Nucleus accumbens (tissue), 56 donors: ENCODE results near the gene HDAC7.

ENCODE experiments used
- DNase-seq, 56 donors: peaks; one replicate each; lab custom pipeline; 2025; lab: John Stamatoyannopoulos, UW

HDAC7 gene

GRCh38 chr12:47753021-47754001, 66.4 kb downstream of the HDAC7 start:
- DNase-seq = peak in 17 of 56 donors; percentile 14 to 52 (median 28)

GRCh38 chr12:47752552-47752951, 67.2 kb downstream of the HDAC7 start:
- no peak for DNase-seq

- no peak for DNase-seq
Measured at GRCh38 chr12:47752121-47752520, 67.6 kb downstream of the HDAC7 start.

GRCh38 chr12:47751561-47751960, 68.1 kb downstream of the HDAC7 start:
- no peak for DNase-seq

GRCh38 chr12:47750916-47751470, 68.7 kb downstream of the HDAC7 start:
- DNase-seq = no peak

GRCh38 chr12:47750229-47750798, 69.4 kb downstream of the HDAC7 start:
- DNase-seq = no peak

- DNase-seq = no peak
Measured at GRCh38 chr12:47748899-47749298, 70.8 kb downstream of the HDAC7 start.

- DNase-seq = no peak
Measured at GRCh38 chr12:47748507-47748828, 71.2 kb downstream of the HDAC7 start.

- no peak for DNase-seq
Measured at GRCh38 chr12:47747596-47748506, 71.9 kb downstream of the HDAC7 start.

- DNase-seq = no peak
Measured at GRCh38 chr12:47747126-47747525, 72.6 kb downstream of the HDAC7 start.

GRCh38 chr12:47746523-47746922, 73.2 kb downstream of the HDAC7 start:
- DNase-seq = no peak

GRCh38 chr12:47746073-47746472, 73.6 kb downstream of the HDAC7 start:
- no peak for DNase-seq

- DNase-seq = peak in 4 of 56 donors; percentile 11 to 34 (median 22)
Measured at GRCh38 chr12:47745485-47746041, 74.1 kb downstream of the HDAC7 start.

GRCh38 chr12:47744778-47745436, 74.8 kb downstream of the HDAC7 start:
- DNase-seq = no peak

GRCh38 chr12:47744005-47744651, 75.6 kb downstream of the HDAC7 start:
- peak in 3 of 56 donors; percentile 8 to 36 (median 11) for DNase-seq

- DNase-seq = no peak
Measured at GRCh38 chr12:47743311-47743860, 76.3 kb downstream of the HDAC7 start.

GRCh38 chr12:47742253-47742825, 77.4 kb downstream of the HDAC7 start:
- DNase-seq = peak in 11 of 56 donors; percentile 10 to 56 (median 23)

- DNase-seq = peak in 55 of 56 donors; percentile 32 to 98 (median 89)
Measured at GRCh38 chr12:47741340-47741703, 78.4 kb downstream of the HDAC7 start.
